Endothelial cell of umbilical vein (primary cell): Measurements from ENCODE around the gene SFPQ. TPM values are rescaled to one million over a fixed set of nuclear protein-coding genes. Genes with fewer than 3 reads are reported as not detected.
"Not testable (repeated sequence)": the region's sequence is repeated elsewhere in the genome, so short reads cannot be mapped to it uniquely, and the experiment has no call there.

ENCODE experiments used
- Bru-seq: library from RNA; stranded (reverse); fragments of 400-500 nt; gene quantifications from one replicate; lab custom pipeline; 2021; lab: Mats Ljungman, UMichigan
- BruChase-seq, 2 experiments: library from RNA; stranded (reverse); fragments of 400-500 nt; gene quantifications; one replicate each; lab custom pipeline; 2021; lab: Mats Ljungman, UMichigan
- BruUV-seq: library from RNA; stranded (reverse); fragments of 400-500 nt; replicated peaks from 2 replicates; lab custom pipeline; 2021; lab: Mats Ljungman, UMichigan
- CTCF ChIA-PET: fragments of 300-600, 350-600 bp; sonication (Branson Sonifier 250); formaldehyde crosslinking; loops from one replicate; lab custom pipeline; 2021; ENCODE audit warnings: antibody characterized with exemption, inconsistent platforms; lab: Charles Lee
- POLR2A ChIA-PET: fragments of 300-600, 350-600 bp; sonication (Branson Sonifier 250); formaldehyde crosslinking; loops from one replicate; lab custom pipeline; 2021; ENCODE audit warnings: antibody characterized with exemption, inconsistent platforms; lab: Charles Lee
- DNase-seq: peaks from one replicate; pipeline ENCODE4 v3.0.0-alpha.2; 2011; ENCODE audit warnings: low read depth, low spot score
- FAIRE-seq: peaks from 2 replicates; lab custom pipeline; 2011; peaks lifted over from hg19 to GRCh38; lab: Jason Lieb, UNC
- H2AFZ ChIP-seq: 2 replicates; pipeline ENCODE4 v1.6.0; 2012; ENCODE audit warnings: low read depth, low read length, control low read depth, inconsistent platforms
- H3K27ac ChIP-seq: 2 replicates; pipeline ENCODE4 v1.5.1; 2011; ENCODE audit warnings: low read depth, mild to moderate bottlenecking, control low read depth, low read length, moderate library complexity; ENCODE audit not compliant: insufficient read depth
- H3K27me3 ChIP-seq, 2 experiments: 2 replicates each; pipeline versions ENCODE4 v1.6.0 to v1.6.1; 2011; ENCODE audit warnings: low read length in 2 of 2, mixed read lengths in 1 of 2; ENCODE audit not compliant: control insufficient read depth in 2 of 2, insufficient read depth in 2 of 2
- H3K36me3 ChIP-seq, 2 experiments: 2 replicates in 1 of 2; 3 replicates in 1 of 2; pipeline ENCODE4 v1.5.1; 2011; ENCODE audit warnings: low read length in 2 of 2, mild to moderate bottlenecking in 1 of 2, moderate library complexity in 1 of 2; ENCODE audit not compliant: control insufficient read depth in 2 of 2, insufficient read depth in 2 of 2; ENCODE audit errors: extremely low read depth in 1 of 2
- H3K4me1 ChIP-seq: 3 replicates; pipeline ENCODE4 v1.5.1; 2011; ENCODE audit warnings: mild to moderate bottlenecking, low read length; ENCODE audit not compliant: control insufficient read depth, insufficient read depth; ENCODE audit errors: extremely low read depth
- H3K4me2 ChIP-seq: 2 replicates; pipeline ENCODE4 v1.6.1; 2011; ENCODE audit warnings: low read length, control low read depth, mixed read lengths; ENCODE audit not compliant: insufficient read depth
- H3K4me3 ChIP-seq, 3 experiments: fragments of 200-600 bp in 1 of 3; sonication (generic), shearing (Covaris generic) in 1 of 3; replicated peaks in 1 of 3; 2 replicates each; pipeline ENCODE4 v1.5.1; 2011 to 2016; ENCODE audit warnings: control low read depth in 3 of 3, low read length in 3 of 3, mild to moderate bottlenecking in 2 of 3, inconsistent platforms in 1 of 3, low read depth in 1 of 3, moderate library complexity in 1 of 3; ENCODE audit not compliant: insufficient read depth in 1 of 3
- H3K79me2 ChIP-seq: 2 replicates; pipeline ENCODE4 v1.6.0; 2012; ENCODE audit warnings: low read length, inconsistent platforms; ENCODE audit not compliant: control insufficient read depth, insufficient read depth
- H3K9ac ChIP-seq: replicated peaks from 2 replicates; pipeline ENCODE3; 2011; ENCODE audit warnings: low read length, control low read depth; ENCODE audit not compliant: insufficient read depth; ENCODE audit errors: extremely low read depth
- H3K9me1 ChIP-seq: replicated peaks from 3 replicates; pipeline ENCODE4 v1.6.0; 2011; ENCODE audit warnings: mild to moderate bottlenecking, low read length; ENCODE audit not compliant: control insufficient read depth, insufficient read depth; ENCODE audit errors: extremely low read depth
- H3K9me3 ChIP-seq: replicated peaks from 2 replicates; pipeline ENCODE4 v1.5.1; 2012; ENCODE audit warnings: low read length, inconsistent platforms; ENCODE audit not compliant: control insufficient read depth, insufficient read depth
- H4K20me1 ChIP-seq: replicated peaks from 2 replicates; pipeline ENCODE3; 2011; ENCODE audit warnings: mild to moderate bottlenecking, low read length; ENCODE audit not compliant: control insufficient read depth, insufficient read depth; ENCODE audit errors: extremely low read depth
- JUN ChIP-seq: IDR thresholded peaks from 2 replicates; pipeline ENCODE4 v1.6.1; 2011; ENCODE audit warnings: borderline replicate concordance, low read depth; ENCODE audit not compliant: insufficient read length, insufficient read depth
- MYC ChIP-seq: IDR thresholded peaks from one replicate; pipeline ENCODE4 v1.6.1; 2011; ENCODE audit warnings: mild to moderate bottlenecking, low read depth, low read length
- POLR2A ChIP-seq: IDR thresholded peaks from 2 replicates; pipeline ENCODE4 v1.6.1; 2012; ENCODE audit warnings: low read depth, mild to moderate bottlenecking, control low read depth, low read length
- POLR2AphosphoS5 ChIP-seq: IDR thresholded peaks from 2 replicates; pipeline ENCODE4 v1.6.1; 2012; ENCODE audit warnings: low read depth, mild to moderate bottlenecking, control low read depth, low read length, moderate library complexity; ENCODE audit not compliant: insufficient read depth
- dilution Hi-C: fragments of 300-500 bp; cut with MboI; formaldehyde crosslinking; loops from one replicate; pipeline ENCODE4 v1.15.0; 2019; ENCODE audit warnings: low sequenced_read_pairs; ENCODE audit not compliant: extremely low pct_ligation_motif_present
- intact Hi-C: fragments of 100-400 bp; cut with micrococcal nuclease; formaldehyde crosslinking; loops from one replicate; pipeline ENCODE4 v1.10.0; 2022
- long read RNA-seq: library from polyadenylated mRNA; stranded (forward); transcript quantifications from one replicate; pipeline ENCODE4 v2.0.0, GENCODE V29; 2021
- polyA minus RNA-seq, 3 experiments: library from RNA; depleted of rRNA, polyadenylated mRNA; stranded (reverse); fragments of >200 nt; gene quantifications; 1 replicate in 1 of 3; 2 replicates in 2 of 3; pipeline ENCODE4 v1.2.3, GENCODE V29; 2011
- polyA plus RNA-seq, 4 experiments: library from polyadenylated mRNA; depleted of rRNA in 3 of 4; stranded (reverse) in 3 of 4; unstranded in 1 of 4; fragments of >200 nt; gene quantifications; 2 replicates each; pipeline versions ENCODE4 v1.2.1 to v1.2.3, GENCODE V29; 2011 to 2012; ENCODE audit warnings: missing spikeins in 1 of 4
- total RNA-seq: library from RNA; stranded (reverse); gene quantifications from 2 replicates; pipeline ENCODE4 v1.2.3, GENCODE V29; 2021
- TF ChIP-seq, protein P1 (sequence below), 2 donors: IDR thresholded peaks; 1 replicate in 1 of 2; 2 replicates in 1 of 2; pipeline ENCODE4 v1.5.1; 2011; ENCODE audit warnings: low read length in 2 of 2, mild to moderate bottlenecking in 2 of 2, moderate library complexity in 2 of 2, control low read depth in 1 of 2, inconsistent platforms in 1 of 2, low read depth in 1 of 2; ENCODE audit not compliant: insufficient read depth in 1 of 2; ENCODE audit errors: extremely low read depth in 1 of 2
- TF ChIP-seq, protein P2 (sequence below): IDR thresholded peaks from 2 replicates; pipeline ENCODE4 v1.6.1; 2011; ENCODE audit not compliant: insufficient read depth, insufficient read length

SFPQ gene, protein sequence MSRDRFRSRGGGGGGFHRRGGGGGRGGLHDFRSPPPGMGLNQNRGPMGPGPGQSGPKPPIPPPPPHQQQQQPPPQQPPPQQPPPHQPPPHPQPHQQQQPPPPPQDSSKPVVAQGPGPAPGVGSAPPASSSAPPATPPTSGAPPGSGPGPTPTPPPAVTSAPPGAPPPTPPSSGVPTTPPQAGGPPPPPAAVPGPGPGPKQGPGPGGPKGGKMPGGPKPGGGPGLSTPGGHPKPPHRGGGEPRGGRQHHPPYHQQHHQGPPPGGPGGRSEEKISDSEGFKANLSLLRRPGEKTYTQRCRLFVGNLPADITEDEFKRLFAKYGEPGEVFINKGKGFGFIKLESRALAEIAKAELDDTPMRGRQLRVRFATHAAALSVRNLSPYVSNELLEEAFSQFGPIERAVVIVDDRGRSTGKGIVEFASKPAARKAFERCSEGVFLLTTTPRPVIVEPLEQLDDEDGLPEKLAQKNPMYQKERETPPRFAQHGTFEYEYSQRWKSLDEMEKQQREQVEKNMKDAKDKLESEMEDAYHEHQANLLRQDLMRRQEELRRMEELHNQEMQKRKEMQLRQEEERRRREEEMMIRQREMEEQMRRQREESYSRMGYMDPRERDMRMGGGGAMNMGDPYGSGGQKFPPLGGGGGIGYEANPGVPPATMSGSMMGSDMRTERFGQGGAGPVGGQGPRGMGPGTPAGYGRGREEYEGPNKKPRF
- 413 and 415 TPM in 2 replicates for total RNA-seq
- 100 and 104 TPM in 2 replicates for polyA plus RNA-seq
- 70.6 and 76.8 TPM in 2 replicates for polyA plus RNA-seq (2011; cell fraction: cytosol; rRNA removed)
- polyA plus RNA-seq (2011; cell fraction: nucleus; rRNA removed): 563 and 666 TPM in 2 replicates
- polyA plus RNA-seq (2012): 226 and 289 TPM in 2 replicates
- 145 and 149 TPM in 2 replicates for polyA minus RNA-seq
- polyA minus RNA-seq (2011; cell fraction: cytosol; rRNA and poly(A)+ RNA removed): 52.1 TPM
- polyA minus RNA-seq (2011; cell fraction: nucleus; rRNA and poly(A)+ RNA removed): 312 and 370 TPM in 2 replicates
- percentile 100 among the genes with signal in this experiment for Bru-seq, nascent RNA
- BruChase-seq, experiment 1, labeled RNA remaining after a 6-hour chase: percentile 100 among the genes with signal in this experiment
- percentile 100 among the genes with signal in this experiment for BruChase-seq, experiment 2, labeled RNA remaining after a 2-hour chase
- long read RNA-seq, transcript SFPQ-205 (3 exons, 2,835 nt): minor isoform, 7 of 282 reads
- long read RNA-seq, transcript SFPQ-203 (3 exons, 1,431 nt): minor isoform, 6 of 282 reads
- long read RNA-seq, transcript SFPQ-201 (10 exons, 3,747 nt): major isoform, 139 of 282 reads
- long read RNA-seq, partial matches to known transcripts: 91 of 282 reads
- long read RNA-seq, other reads (novel, unspliced or antisense): 36 of 282 reads

DNA sequence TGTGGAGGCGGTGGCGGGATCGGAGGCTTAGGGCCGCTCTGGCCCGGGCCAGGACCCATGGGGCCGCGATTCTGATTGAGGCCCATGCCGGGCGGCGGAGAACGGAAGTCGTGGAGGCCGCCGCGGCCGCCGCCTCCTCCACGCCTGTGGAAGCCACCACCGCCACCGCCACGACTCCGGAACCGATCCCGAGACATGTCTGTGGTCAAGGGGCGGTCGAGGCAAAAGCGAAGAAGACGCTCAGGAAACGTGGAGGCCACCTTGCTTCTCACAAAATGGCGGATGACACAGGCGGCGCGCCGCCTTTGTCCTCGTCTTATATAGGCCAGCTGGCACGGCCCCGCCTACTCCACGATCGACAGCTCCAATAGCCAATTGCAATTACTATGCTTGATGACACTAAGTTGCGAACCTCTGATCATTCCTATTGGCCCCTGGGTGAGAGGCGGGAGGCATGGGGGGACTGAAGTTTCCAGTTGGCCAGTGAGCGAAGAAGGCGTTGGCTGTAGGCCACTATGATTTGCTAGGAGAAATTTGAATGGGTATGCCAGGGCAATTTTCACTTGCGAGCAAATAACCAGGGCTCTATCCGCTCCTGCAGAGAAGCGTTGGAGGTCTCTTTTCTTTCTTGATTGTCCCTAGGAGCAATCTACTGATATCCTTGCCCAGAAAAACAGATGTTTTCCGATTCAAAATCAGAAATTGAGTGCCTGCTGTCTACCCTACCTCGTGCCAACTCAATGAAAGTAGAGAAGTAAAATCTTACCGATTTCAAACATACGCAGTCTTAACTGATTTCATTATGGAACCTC is at the start of gene SFPQ:
SFPQ (minus strand) TSS at position 293 of the 812 bp plus-strand sequence; CDS start at position 197, 96 bp downstream.
- no peaks in the 10 kb centered on the region for H3K27me3 ChIP-seq
- intact Hi-C loops: loop anchor here (1.0 to 5.0 kb wide), 9 partner anchors 11 to 1029 kb away; partner anchors contain the start of genes C1orf216, KIAA0319L, NCDN and SMIM12
- CTCF ChIA-PET: interaction anchor here (1.0 kb wide), 1 partner anchor 9 kb away, joined by 4 read pairs; no protein-coding TSS in a partner anchor

DNA sequence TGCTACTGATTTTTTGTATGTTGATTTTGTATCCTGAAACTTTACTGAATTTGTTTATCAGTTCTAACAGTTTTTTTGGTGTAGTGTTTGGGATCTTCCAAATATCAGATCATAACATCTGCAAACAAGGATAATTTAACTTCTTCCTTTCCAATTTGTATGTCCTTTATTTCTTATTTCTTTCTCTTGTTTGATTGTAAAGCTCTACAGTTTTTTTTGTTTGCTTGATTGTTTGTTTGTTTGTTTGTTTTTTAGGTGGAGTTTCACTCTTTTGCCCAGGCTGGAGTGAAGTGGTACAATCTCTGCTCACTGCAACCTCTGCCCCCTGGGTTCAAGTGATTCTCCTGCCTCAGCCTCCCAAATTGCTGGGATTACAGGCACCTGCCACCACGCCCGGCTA is 43.8 kb upstream of the SFPQ start:
- H3K36me3 ChIP-seq, intact Hi-C loops, H3K9me3 ChIP-seq, H4K20me1 ChIP-seq, DNase-seq, H2AFZ ChIP-seq, H3K27me3 ChIP-seq, H3K4me3 ChIP-seq, dilution Hi-C loops, H3K9ac ChIP-seq, H3K4me1 ChIP-seq, FAIRE-seq, H3K9me1 ChIP-seq, H3K27ac ChIP-seq, BruUV-seq, H3K79me2 ChIP-seq, H3K4me2 ChIP-seq, POLR2A ChIA-PET: not testable (repeated sequence)
- CTCF ChIA-PET: interaction anchor here (0.6 kb wide), 1 partner anchor 13 kb away, joined by 3 read pairs; no protein-coding TSS in a partner anchor

More for the DNA sequence above, at the start of gene SFPQ:
- Histone ChIP-seq H3K9me1 (no peaks in the 10 kb centered on the region), H3K4me3 (peak within 1 kb of the TSS; percentile 54 to 99 (median 97)), H2AFZ (peak within 1 kb of the TSS; percentile 47), H3K36me3 (peaks cover 19 to 33% of the 10 kb centered on the region in 2 experiments), H3K4me1 (peaks cover 25% of the 10 kb centered on the region), H4K20me1 (peaks cover 25% of the 10 kb centered on the region), H3K4me2 (peak within 1 kb of the TSS; percentile 74), H3K79me2 (peaks cover 49% of the 10 kb centered on the region), H3K9ac (peak within 1 kb of the TSS; percentile 89), H3K9me3 (no peaks in the 10 kb centered on the region), H3K27ac (peak within 1 kb of the TSS; percentile 62)
- peak; percentile 94 for FAIRE-seq
- TF ChIP-seq POLR2AphosphoS5 (peak; percentile 99), MYC (peak; percentile 90), POLR2A (peak; percentile 100), JUN (no peak)
- TF ChIP-seq, protein P1, sequence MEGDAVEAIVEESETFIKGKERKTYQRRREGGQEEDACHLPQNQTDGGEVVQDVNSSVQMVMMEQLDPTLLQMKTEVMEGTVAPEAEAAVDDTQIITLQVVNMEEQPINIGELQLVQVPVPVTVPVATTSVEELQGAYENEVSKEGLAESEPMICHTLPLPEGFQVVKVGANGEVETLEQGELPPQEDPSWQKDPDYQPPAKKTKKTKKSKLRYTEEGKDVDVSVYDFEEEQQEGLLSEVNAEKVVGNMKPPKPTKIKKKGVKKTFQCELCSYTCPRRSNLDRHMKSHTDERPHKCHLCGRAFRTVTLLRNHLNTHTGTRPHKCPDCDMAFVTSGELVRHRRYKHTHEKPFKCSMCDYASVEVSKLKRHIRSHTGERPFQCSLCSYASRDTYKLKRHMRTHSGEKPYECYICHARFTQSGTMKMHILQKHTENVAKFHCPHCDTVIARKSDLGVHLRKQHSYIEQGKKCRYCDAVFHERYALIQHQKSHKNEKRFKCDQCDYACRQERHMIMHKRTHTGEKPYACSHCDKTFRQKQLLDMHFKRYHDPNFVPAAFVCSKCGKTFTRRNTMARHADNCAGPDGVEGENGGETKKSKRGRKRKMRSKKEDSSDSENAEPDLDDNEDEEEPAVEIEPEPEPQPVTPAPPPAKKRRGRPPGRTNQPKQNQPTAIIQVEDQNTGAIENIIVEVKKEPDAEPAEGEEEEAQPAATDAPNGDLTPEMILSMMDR (IDR thresholded peaks at IDR 0.05; ENCODE audit: extremely low read depth in 1 of 2, insufficient read depth in 1 of 2, low read depth in 1 of 2, low read length in 2 of 2): no peak
- TF ChIP-seq, protein P2, sequence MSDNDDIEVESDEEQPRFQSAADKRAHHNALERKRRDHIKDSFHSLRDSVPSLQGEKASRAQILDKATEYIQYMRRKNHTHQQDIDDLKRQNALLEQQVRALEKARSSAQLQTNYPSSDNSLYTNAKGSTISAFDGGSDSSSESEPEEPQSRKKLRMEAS: peak; percentile 18
- POLR2A ChIA-PET: interaction anchor here (0.8 to 1.1 kb wide), 3 partner anchors 9 to 12 kb away, joined by 3 to 5 read pairs (median 4); no protein-coding TSS in a partner anchor
- dilution Hi-C loops: no loop called here
- DNase-seq: peak; percentile 99
- TSS peak; percentile 67 for BruUV-seq
